Stromal cell of bone marrow (primary cell): Measurements from ENCODE around the gene DNMT3A.

Experiments used
- DNase-seq: peaks from one replicate; pipeline ENCODE4 v3.0.0-alpha.2; 2012; ENCODE audit warnings: low read depth

Gene DNMT3A

DNA sequence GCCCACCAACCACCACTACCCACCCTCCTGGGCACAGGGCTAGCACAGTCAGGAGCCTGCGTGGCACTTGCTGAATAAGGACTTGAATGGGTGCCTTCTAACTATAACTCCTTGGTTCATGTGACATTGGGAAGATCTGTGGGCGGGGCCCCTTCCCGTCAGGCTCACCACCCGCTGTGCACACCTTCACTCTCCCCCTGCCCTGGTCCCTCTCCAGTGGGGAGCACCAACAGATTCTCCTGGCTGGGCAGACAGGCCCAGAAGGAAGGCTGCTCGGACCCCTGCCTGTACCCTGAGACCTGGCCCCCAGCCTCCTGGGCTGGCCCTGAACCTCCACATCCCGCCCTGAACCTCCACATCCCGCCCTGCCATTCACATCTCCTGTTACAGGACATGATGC lies 139.9 kb downstream of the DNMT3A start:
- DNase-seq, result no peak

DNA sequence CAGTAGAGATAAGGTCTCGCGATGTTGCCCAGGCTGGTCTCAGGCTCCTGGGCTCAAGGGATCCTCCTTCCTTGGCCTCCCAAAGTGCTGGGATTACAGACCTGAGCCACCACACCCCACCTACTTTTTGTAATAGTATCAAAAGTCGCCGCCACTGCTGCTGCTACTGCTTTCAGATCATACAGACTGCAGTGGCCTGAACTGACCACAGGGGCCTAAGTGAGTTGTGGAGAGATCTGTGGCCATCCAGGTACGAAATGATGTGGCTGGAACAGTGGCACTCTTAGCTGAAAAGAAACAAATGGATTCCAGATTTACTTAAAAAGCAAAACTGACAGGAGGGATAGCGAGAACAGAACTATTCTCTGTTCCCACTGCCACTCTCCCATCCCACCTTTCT lies 140.5 kb downstream of the DNMT3A start:
- no peak for DNase-seq

DNA sequence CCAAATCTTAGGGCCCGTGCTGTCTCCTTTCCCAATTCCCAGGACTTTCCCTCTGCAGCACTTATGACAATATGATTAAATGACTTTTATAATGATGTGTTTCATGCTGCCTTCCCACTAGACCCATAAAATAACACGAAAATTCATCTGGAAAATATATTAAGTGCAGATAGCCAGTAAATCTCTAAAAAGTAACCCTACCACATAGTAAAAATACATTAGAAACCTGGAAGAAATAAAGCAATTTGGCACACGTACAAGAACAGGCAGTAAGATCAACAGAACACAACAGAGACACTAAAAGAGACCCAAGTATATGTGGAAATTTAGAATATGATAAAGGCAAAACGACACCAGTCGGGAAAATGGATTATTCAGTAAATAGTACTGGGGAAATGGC lies 143.1 kb downstream of the DNMT3A start:
- DNase-seq, result no peak

DNA sequence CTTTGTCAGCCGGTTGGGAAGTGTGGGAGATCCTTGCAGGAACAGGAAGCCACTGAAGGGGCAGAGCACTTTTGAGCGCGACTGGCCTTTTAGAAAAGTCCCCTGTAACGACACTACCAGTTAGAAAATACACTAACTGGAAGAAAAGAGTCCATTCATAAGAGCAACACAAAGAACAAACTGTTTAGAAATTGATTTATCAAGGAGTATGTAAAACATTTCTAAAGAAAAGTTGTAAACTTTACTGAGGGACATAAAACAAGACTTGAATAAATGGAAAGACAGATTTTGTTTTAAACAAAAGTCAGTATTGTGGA lies 143.6 kb downstream of the DNMT3A start:
- no peak for DNase-seq

DNA sequence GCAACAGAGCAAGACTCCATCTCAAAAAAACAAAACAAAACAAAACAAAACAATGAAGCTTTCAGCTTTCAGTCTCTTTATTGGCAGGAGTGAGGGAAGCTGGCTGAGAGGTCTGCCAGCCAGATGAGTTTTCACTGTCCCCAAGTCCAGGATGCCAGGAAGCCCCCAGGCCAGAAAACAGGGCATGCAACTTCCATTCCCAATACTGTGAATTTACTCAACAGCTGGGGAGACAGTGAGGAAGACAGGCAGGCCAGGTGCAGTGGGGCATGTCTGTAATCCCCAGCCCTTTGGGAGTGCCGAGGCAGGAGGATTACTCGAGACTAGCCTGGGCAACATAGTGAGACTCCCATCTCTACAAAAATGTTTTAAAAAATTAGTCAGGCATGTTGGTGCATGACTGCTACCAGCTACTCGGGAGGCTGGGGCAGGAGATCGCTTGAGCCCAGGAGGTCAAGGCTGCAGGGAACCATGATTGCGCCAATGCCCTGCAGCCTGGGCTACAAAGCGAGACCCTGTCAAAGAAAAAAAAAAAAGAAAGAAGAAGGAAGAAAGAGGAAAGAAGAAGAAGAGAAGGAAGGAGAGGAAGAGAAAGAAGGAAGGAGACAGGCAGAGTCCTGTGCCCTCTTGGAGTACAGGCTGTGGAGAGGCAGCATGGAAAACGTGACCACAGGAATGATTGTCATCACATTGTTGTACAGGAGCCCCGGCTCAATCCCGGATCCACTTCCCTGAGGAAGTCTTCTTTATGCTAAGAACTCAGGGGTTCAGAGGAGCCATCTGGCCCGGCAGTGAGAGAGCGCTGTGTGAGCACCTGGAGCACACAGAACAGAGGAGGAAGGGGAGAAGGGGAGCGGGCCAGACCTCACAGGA lies 144.2 kb downstream of the DNMT3A start:
- DNase-seq, result no peak

DNA sequence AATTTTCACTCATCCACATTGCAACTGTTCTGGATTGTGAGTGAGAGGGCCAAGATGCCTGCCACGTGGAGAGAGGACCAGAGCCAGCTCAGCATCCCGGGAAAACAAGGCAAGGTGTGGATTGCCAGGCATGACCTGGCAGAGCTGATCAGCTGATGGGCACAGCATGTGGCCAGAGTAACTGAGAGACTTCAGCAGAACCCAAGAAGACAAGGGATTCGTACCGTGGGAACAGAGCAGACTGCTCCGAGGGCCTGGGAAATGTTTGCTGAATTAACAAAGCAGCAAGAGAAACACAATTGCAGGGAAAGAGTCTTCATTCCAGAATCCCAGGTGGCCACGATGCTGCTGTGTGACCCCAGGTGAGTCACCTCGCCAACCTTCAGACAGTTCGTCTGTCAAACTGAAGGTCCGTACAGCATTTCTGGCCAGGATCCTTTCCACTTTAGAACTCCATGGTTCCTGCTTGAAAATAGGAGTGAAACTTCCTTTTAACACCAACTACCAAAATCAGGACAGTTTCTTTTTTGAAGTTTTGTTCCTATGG lies 147.1 kb downstream of the DNMT3A start:
- DNase-seq, result no peak

DNA sequence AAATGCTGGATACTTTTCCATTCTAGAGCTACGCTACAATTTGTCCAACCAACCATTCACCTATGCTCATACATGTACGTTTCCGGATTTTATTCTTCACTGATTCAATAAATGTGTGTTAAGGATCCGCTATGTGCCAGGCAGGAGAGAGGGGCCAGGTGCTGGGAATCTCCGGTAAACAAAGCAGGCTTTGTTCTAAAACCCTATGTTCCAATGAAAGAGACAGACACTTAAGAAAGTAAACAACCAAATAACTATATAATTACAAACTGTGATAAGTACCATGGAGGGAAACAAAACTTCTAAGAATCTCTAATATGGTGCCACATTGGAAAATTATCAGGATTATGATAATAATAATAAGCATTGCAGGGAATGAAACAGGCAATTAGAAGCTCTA lies 151.2 kb downstream of the DNMT3A start:
- DNase-seq, result no peak

DNA sequence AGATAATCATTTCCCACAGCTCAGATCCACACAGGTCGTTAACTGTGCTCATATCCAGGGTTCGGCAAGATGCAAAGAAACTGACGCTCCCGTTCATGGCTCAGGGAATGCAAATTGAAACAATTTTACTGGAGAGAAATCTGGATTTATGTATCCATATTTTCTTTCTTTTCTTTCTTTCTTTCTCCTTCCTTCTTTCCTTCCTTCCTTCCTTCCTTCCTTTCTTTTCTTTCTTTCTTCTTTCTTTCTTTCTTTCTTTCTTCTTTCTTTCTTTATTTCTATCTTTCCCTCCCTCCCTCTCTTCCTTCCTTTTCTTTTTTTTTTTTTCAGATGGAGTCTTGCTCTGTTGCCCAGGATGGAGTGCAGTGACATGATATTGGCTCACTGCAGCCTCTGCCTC lies 153.3 kb downstream of the DNMT3A start:
- no peak for DNase-seq

DNA sequence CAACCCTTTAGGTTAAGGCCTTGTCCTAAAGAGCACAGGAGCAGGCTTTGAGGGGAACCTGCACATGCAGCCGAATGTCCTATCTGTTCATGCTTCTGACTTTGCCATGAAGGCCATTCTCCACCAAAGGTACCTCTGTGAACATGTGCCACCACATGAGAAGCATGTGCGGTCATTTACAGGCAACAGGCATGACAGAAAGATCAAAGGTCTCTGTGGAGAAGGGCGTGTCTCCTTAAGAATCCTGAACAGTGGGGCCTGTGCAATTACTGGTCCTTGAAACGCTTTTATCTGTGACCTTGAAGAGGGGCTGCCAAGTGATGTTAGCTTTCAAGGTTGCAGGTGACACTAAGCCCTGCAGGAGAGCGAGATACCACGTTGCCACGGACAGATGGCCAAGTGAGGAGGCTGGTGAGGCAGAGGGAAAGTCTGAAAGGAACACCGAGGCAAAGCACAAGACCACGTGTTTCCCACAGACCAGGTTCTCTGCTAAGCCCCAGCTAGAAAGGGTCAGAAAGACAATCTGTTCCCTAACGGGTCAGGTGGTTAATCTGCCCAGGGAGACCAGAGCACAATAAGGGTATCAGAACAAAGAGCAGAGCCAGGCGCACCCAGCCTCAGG lies 153.9 kb downstream of the DNMT3A start:
- DNase-seq, result no peak

DNA sequence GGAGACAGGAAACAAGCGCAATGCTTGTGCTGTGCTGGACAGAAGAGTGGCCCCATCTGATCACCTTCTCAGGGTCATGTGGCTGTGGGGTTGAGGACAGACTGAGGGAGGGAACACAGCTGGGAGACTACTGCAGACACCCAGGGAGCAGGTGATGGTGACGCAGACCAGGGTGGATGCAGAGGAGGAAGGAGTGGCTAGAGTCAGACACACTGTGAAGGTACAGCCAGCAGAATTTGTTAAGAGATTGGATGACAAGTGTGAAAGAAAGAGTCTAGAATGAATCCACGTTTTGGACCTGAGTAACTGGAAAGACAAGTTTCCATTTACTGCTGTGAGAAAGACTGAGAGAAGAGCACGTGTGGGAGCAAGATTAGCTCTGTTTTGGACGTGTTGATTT lies 157.5 kb downstream of the DNMT3A start:
- no peak for DNase-seq

DNA sequence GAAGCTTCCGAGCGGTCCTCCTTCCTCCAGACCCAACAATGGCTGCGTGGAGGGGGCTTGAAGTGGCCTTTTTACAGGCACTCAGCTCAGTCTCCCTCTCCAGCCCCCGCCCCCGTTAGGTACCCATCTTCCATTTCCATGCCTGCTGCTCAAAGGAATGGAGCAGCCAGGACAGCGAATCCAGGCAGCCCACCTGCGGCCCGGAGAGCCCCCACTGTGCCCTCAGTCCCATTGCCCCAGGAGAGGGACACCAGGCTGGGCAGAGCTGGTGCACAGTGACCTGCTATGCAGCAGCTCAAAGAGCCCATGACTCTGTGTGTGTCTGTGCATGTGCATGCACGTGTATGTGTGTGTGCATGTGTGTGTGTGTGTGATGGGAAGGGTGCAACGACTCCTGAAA lies 162.7 kb downstream of the DNMT3A start:
- DNase-seq, result no peak
